ENCODE measurements around the gene PDCD10. TPM values are rescaled to one million over a fixed set of nuclear protein-coding genes. Genes with fewer than 3 reads are reported as not detected.

PDCD10 gene
- total and polyA plus RNA-seq, 2 donors (not counting 1 experiment from before 2014, with no cell fraction given): 25.7 to 58.0 TPM

GRCh38 chr3:167731393-167731792 is 3.3 kb downstream of the PDCD10 start:
- Histone ChIP-seq H3K9me3 (ENCODE audit: control extremely low read depth in 1 of 3, control insufficient read depth in 2 of 3, insufficient read depth in 1 of 3, low read length in 2 of 3) (no peaks in the 10 kb centered on the region), H3K27ac (ENCODE audit: low read length in 2 of 2) (no peak overlapping the region), H3K4me3 (ENCODE audit: control extremely low read depth in 1 of 5, extremely low read depth in 1 of 5, insufficient read depth in 1 of 5, low read depth in 2 of 5, low read length in 4 of 5) (no peak overlapping the region), H3K79me2 (ENCODE audit: control insufficient read depth, insufficient read depth, low read length) (peaks cover 88% of the 10 kb centered on the region), H3K27me3 (replicated peaks in 1 of 4; ENCODE audit: control extremely low read depth in 1 of 4, control insufficient read depth in 3 of 4, insufficient read depth in 4 of 4, low read length in 3 of 4) (no peaks in the 10 kb centered on the region), H3K9ac (ENCODE audit: low read length) (no peak overlapping the region), H3K4me1 (ENCODE audit: control insufficient read depth in 2 of 2, insufficient read depth in 2 of 2, low read length in 2 of 2) (peaks cover 13 to 52% of the 10 kb centered on the region in 2 donors), H2AFZ (ENCODE audit: insufficient read depth, low read depth, low read length, poor library complexity, severe bottlenecking) (no peak overlapping the region), H3K36me3 (replicated peaks in 1 of 2; ENCODE audit: control extremely low read depth in 1 of 2, control insufficient read depth in 1 of 2, extremely low read depth in 1 of 2, insufficient read depth in 2 of 2, low read length in 1 of 2) (peaks cover 6 to 8% of the 10 kb centered on the region in 2 experiments), H4K20me1 (ENCODE audit: control insufficient read depth, insufficient read depth, low read length, poor library complexity, severe bottlenecking) (peaks cover 57% of the 10 kb centered on the region), H3K4me2 (replicated peaks; ENCODE audit: low read depth, low read length, poor library complexity, severe bottlenecking) (no peak overlapping the region)
- no peak overlapping the region for H3K27ac Mint-ChIP-seq
- H3K4me1 Mint-ChIP-seq: peaks cover 52% of the 10 kb centered on the region
- H3K4me3 Mint-ChIP-seq: no peak overlapping the region
- H3K9me3 Mint-ChIP-seq (ENCODE audit: insufficient read depth): no peaks in the 10 kb centered on the region
- no peak for DNase-seq
- ChIA-PET CTCF (interaction anchor here (0.9 kb wide), 1 partner anchor 138 kb away, joined by 3 read pairs; no protein-coding TSS in a partner anchor), POLR2A (no interaction called here)
- ATAC-seq (ENCODE audit: low read depth): no peak
- intact Hi-C loops (cut with micrococcal nuclease): no loop called here
- TF ChIP-seq EZH2 (IDR thresholded peaks at IDR 0.05; ENCODE audit: borderline replicate concordance, insufficient read depth, low read depth, low read length, poor library complexity, severe bottlenecking) (no peak), CTCF (IDR thresholded peaks at IDR 0.05) (no peak)
- WGBS (ENCODE audit: insufficient coverage): 89% methylated on average over 1 of the region's 2 CpGs
- H3K27me3 Mint-ChIP-seq: no peaks in the 10 kb centered on the region

GRCh38 chr3:167729591-167729990 is 5.1 kb downstream of the PDCD10 start:
- Histone ChIP-seq H4K20me1 (ENCODE audit: control insufficient read depth, insufficient read depth, low read length, poor library complexity, severe bottlenecking) (peaks cover 61% of the 10 kb centered on the region), H3K27me3 (replicated peaks in 1 of 4; ENCODE audit: control extremely low read depth in 1 of 4, control insufficient read depth in 3 of 4, insufficient read depth in 4 of 4, low read length in 3 of 4) (no peaks in the 10 kb centered on the region), H3K4me1 (ENCODE audit: control insufficient read depth in 2 of 2, insufficient read depth in 2 of 2, low read length in 2 of 2) (peaks cover 14 to 46% of the 10 kb centered on the region in 2 donors), H3K9ac (ENCODE audit: low read length) (no peak overlapping the region), H3K36me3 (replicated peaks in 1 of 2; ENCODE audit: control extremely low read depth in 1 of 2, control insufficient read depth in 1 of 2, extremely low read depth in 1 of 2, insufficient read depth in 2 of 2, low read length in 1 of 2) (peaks cover 6 to 8% of the 10 kb centered on the region in 2 experiments), H3K4me3 (ENCODE audit: control extremely low read depth in 1 of 5, extremely low read depth in 1 of 5, insufficient read depth in 1 of 5, low read depth in 2 of 5, low read length in 4 of 5) (no peak overlapping the region), H3K27ac (ENCODE audit: low read length in 2 of 2) (no peak overlapping the region), H3K4me2 (replicated peaks; ENCODE audit: low read depth, low read length, poor library complexity, severe bottlenecking) (no peak overlapping the region), H3K79me2 (ENCODE audit: control insufficient read depth, insufficient read depth, low read length) (peaks cover 97% of the 10 kb centered on the region), H3K9me3 (ENCODE audit: control extremely low read depth in 1 of 3, control insufficient read depth in 2 of 3, insufficient read depth in 1 of 3, low read length in 2 of 3) (no peaks in the 10 kb centered on the region), H2AFZ (ENCODE audit: insufficient read depth, low read depth, low read length, poor library complexity, severe bottlenecking) (no peak overlapping the region)
- ChIA-PET CTCF (interaction anchor here (1.1 to 1.4 kb wide), 2 partner anchors 12 to 45 kb away, joined by 3 to 5 read pairs; no protein-coding TSS in a partner anchor), POLR2A (no interaction called here)
- no peak for ATAC-seq (ENCODE audit: low read depth)
- H3K27me3 Mint-ChIP-seq: no peaks in the 10 kb centered on the region
- no peak overlapping the region for H3K27ac Mint-ChIP-seq
- no CpG with 5 or more reads among the region's 2 CpGs for WGBS (ENCODE audit: insufficient coverage)
- H3K4me1 Mint-ChIP-seq: peaks cover 59% of the 10 kb centered on the region
- intact Hi-C loops (cut with micrococcal nuclease): no loop called here
- no peaks in the 10 kb centered on the region for H3K9me3 Mint-ChIP-seq (ENCODE audit: insufficient read depth)
- DNase-seq: peak; percentile 12
- TF ChIP-seq CTCF (IDR thresholded peaks at IDR 0.05): no peak
- no peak for TF ChIP-seq EZH2 (IDR thresholded peaks at IDR 0.05; ENCODE audit: borderline replicate concordance, insufficient read depth, low read depth, low read length, poor library complexity, severe bottlenecking)
- no peak overlapping the region for H3K4me3 Mint-ChIP-seq
